ENCODE measurements around the gene WAPL. TPM values are rescaled to one million over a fixed set of nuclear protein-coding genes. Genes with fewer than 3 reads are reported as not detected.
A peak's percentile ranks its signal among the peaks of the same experiment; 100 is the strongest.

WAPL gene
- total and polyA plus RNA-seq, 8 donors = 7.1 to 22.0 (median 12.4) TPM

DNA sequence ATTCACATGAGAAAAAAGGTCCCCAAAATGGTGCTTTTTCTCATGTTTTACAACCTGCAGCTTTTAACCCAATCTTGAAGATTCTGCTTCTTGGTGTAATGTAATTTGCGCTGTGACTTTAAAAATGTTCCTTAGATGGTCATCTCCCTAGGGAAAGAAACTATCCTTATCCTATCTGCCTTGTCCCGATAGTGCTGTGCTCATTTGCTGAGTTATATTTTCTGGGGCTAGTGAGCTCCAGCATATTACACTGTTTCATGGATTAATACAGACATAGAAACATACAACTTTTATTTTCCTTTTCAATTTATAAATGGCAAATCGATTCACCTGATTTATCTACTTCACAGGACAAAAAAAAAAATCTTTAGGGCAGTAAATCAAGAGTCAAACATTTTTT lies 2.8 kb downstream of the WAPL start:
- FAIRE-seq (no peak), ATAC-seq (no peak), DNase-seq (no peak)
- Histone ChIP-seq H3K27me3 (no peaks in the 10 kb centered on the region), H3K4me3 (no peak overlapping the region), H3K4me1 (peaks cover 13 to 59% (median 35%) of the 10 kb centered on the region in 3 donors), H3K36me3 (peaks cover 0 to 6% (median 0%) of the 10 kb centered on the region in 3 donors), H3K9me3 (no peaks in the 10 kb centered on the region), H3K27ac (no peak overlapping the region)
- TF ChIP-seq CTCF (IDR thresholded peaks at IDR 0.05) = no peak
- intact Hi-C loops (cut with DNase I) = loop anchor here in 1 of 3 donors (10.0 kb wide), 1 partner anchor 64 kb away; no protein-coding TSS in a partner anchor
- WGBS, 2 donors = 39 to 40% methylated on average over 3 of the region's 3 CpGs

GRCh38 chr10:86512137-86512536 lies 9.5 kb downstream of the WAPL start:
- DNase-seq (no peak), FAIRE-seq (no peak), ATAC-seq (peak in 2 of 4 donors; percentile 37 to 67)
- intact Hi-C loops (cut with DNase I) = loop anchor here in 1 of 3 donors (10.0 kb wide), 1 partner anchor 57 kb away; no protein-coding TSS in a partner anchor
- no peaks in the 10 kb centered on the region for H3K9me3 ChIP-seq
- peaks cover 0 to 3% (median 0%) of the 10 kb centered on the region in 3 donors for H3K36me3 ChIP-seq
- no peak overlapping the region for H3K27ac ChIP-seq
- WGBS, 2 donors = 12 to 17% methylated on average over 2 of the region's 2 CpGs
- peaks cover 11 to 30% (median 12%) of the 10 kb centered on the region in 3 donors for H3K4me1 ChIP-seq
- H3K27me3 ChIP-seq = no peaks in the 10 kb centered on the region
- H3K4me3 ChIP-seq = no peak overlapping the region
- TF ChIP-seq CTCF (IDR thresholded peaks at IDR 0.05) = no peak

DNA sequence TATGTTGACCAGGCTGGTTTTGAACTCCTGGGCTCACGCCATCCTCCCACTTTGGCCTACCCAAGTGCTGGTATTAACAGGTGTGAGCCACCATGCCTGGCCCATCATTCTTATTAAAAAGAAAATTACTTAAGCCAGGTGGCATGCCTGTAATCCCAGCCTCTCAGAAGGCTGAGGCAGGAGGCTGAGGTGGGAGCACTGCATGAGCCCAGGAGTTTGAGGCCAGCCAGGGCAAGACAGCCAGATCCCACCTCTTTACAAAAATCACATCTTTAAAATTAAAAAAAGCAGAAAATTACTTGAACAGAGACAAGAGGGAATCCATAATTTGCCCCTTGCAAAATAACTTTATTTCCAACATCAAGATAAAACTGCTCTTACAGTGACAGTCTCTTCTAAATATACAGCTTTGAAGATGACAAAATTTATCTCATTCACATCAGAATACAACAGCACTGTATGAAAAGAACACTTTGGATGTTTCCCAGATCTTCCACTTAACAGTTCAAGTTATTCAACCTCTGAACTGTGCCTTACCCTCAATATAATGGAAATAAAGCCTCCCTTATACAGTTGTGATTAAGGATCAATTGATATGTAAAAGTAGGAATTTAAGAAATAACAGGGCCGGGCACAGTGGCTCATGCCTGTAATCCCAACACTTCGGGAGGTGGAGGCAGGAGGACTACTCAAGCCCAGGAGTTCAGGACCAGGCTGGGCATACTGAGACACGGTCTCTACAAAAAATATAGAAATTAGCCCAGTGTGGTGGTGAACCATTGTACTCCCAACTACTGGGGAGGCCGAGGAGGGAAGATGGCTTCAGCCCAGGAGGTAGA lies 10.3 kb downstream of the WAPL start:
- WGBS, 2 donors = 91 to 95% methylated on average over 5 of the region's 5 CpGs
- Histone ChIP-seq H3K36me3 (no peaks in the 10 kb centered on the region), H3K27me3 (no peaks in the 10 kb centered on the region), H3K4me3 (no peak overlapping the region), H3K9me3 (no peaks in the 10 kb centered on the region), H3K4me1 (peaks cover 11 to 24% (median 14%) of the 10 kb centered on the region in 3 donors), H3K27ac (no peak overlapping the region)
- DNase-seq (no peak), FAIRE-seq (no peak), ATAC-seq (no peak)
- TF ChIP-seq CTCF (IDR thresholded peaks at IDR 0.05) = no peak
- intact Hi-C loops (cut with DNase I) = loop anchor here in 1 of 3 donors (10.0 kb wide), 1 partner anchor 56 kb away; no protein-coding TSS in a partner anchor

GRCh38 chr10:86509145-86509544 lies 12.4 kb downstream of the WAPL start:
- no peaks in the 10 kb centered on the region for H3K27me3 ChIP-seq
- H3K9me3 ChIP-seq = no peaks in the 10 kb centered on the region
- DNase-seq = no peak
- intact Hi-C loops (cut with DNase I) = no loop called here
- H3K36me3 ChIP-seq = no peaks in the 10 kb centered on the region
- no peak for ATAC-seq
- 80 to 82% methylated on average over 3 of the region's 3 CpGs for WGBS, 2 donors
- H3K27ac ChIP-seq = no peak overlapping the region
- H3K4me3 ChIP-seq = no peak overlapping the region
- no peak for FAIRE-seq
- peaks cover 11 to 21% (median 17%) of the 10 kb centered on the region in 3 donors for H3K4me1 ChIP-seq
- TF ChIP-seq CTCF (IDR thresholded peaks at IDR 0.05) = no peak

DNA sequence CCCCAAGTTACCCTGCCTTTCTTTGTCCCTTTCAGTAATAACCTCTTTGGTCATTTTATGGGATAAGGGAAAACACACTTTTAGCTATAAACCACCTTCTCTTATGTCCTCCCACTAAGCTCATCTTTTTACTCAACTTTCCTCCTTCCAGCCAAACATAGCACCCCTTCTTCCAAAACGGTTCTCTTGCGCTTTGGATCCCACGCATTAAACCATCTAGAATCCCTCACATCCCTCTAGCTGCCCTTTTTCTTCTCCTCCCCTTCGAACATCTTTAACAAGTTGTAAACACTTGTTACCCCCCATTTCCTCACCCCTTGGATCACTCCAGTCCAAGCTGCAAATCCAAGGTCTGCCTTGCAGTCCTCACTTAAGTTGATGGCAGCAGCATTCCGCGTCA lies 13.4 kb downstream of the WAPL start:
- 87 to 89% methylated on average over 6 of the region's 6 CpGs for WGBS, 2 donors
- Histone ChIP-seq H3K27ac (no peak overlapping the region), H3K4me1 (peaks cover 11 to 19% (median 17%) of the 10 kb centered on the region in 3 donors), H3K9me3 (no peaks in the 10 kb centered on the region), H3K4me3 (no peak overlapping the region), H3K36me3 (no peaks in the 10 kb centered on the region), H3K27me3 (no peaks in the 10 kb centered on the region)
- no peak for TF ChIP-seq CTCF (IDR thresholded peaks at IDR 0.05)
- FAIRE-seq (no peak), ATAC-seq (no peak), DNase-seq (no peak)
- intact Hi-C loops (cut with DNase I) = no loop called here
